Measurements from ENCODE around the gene METAP2.
A peak's percentile ranks its signal among the peaks of the same experiment; 100 is the strongest.

The METAP2 gene

DNA sequence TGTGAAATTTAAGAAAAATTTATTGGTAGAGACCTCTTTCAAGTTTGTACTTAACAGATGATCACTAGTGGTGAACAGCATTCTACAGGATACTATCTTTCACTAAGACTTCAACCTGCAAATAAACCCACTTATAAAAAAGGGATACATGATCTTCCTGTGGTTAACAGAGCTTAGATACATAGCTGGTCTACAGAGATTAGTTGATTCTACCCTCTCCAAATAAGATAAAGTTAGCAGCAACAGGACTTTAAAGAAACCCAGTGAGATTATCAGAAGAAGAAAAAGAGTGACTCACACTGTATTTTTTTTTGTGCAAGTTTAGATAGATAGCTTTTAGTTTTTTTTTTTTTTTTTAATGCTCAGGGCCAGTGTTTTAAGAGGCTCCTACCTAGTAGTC is 42.8 kb downstream of the METAP2 start:
- DNase-seq = no peak

DNA sequence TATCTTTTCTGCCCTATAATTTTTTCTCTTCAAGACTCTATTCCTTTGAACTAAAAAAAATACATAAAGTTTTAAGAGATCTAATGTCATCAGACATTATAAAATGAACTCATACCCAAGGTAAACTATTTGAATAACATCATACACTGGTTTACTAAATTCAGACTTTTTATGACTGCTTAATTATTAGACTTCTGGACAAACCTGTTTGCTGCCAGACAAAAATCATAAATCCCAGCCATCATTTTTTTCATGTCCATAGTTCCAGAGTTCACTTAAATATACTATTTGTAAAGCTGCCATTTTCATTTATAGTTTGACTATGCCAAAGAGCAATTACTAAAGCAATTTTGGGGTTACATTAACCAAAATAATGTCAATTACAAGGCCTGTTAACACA is 43.3 kb downstream of the METAP2 start:
- no peak for DNase-seq

DNA sequence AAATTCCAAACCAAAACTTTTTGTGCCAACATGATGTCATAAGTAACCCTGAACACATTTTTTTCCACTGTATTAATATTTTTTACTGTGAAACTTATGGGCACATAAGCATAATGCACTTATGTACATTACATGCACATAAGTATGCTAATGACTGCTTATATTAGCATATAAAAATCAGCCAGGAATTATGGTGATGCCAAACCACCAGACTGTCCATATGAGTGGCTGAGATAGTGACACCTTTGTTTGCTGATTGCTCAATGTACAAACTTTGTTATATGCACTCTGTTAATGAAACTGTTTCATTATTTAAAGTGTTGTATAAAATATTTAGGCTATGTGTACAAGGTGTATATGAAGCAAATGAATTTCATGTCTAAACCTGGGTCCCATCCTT is 45.0 kb downstream of the METAP2 start:
- no peak for DNase-seq

DNA sequence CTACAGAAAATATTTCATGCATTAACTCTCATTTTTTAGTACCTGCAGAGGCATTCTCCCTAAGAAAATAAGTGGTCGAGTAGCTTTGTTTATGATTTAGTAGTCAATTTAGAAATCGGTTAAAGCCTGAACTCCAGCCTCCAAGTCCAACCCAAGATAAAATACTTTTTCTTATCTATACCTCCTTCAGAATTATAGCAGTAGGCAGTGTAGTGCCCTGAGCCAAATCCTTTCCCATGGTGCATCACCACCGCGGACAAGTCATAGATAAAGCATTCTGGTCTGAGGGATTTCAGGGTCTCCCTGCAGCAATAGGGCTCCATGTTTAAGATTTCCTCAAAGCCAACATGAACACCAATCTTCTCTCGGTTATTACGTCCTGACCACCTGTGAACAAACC is 46.9 kb downstream of the METAP2 start:
- DNase-seq = no peak

DNA sequence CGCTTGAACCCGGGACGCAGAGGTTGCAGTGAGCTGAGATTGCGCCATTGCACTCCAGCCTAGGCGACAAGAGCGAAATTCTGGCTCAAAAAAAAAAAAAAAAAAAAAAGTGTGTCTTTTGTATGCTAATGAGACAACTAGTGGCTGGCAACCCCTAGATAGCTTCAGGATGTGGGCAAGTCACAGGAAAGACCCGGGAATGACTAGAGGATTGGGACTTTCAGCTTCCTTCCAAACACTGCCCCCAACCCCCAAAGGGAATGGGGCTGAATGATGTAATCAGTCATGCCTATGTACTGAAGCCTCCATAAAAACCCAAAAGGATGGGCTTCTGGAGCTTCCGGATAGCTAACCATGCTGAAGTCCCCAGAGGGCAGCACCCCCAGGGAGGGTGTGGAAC is 48.7 kb downstream of the METAP2 start:
- DNase-seq = no peak

DNA sequence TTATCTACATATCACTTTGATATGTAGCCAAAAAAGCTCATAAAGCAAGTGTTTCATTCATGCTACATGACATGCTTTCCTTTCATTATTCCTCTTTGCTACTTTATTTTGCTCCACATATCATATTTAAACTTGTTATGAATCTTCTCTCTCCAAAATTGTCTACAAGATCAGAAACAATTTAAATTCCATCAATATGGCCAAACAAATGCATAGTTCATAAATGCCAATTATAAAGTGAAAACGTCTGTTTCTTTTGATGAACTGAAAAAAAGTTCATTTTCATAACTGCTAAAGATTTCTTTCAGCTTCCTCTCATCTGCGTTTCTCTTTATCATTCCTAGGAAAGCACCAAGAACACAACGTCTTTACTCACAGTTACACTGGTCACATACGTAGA is 54.5 kb downstream of the METAP2 start:
- DNase-seq = no peak

DNA sequence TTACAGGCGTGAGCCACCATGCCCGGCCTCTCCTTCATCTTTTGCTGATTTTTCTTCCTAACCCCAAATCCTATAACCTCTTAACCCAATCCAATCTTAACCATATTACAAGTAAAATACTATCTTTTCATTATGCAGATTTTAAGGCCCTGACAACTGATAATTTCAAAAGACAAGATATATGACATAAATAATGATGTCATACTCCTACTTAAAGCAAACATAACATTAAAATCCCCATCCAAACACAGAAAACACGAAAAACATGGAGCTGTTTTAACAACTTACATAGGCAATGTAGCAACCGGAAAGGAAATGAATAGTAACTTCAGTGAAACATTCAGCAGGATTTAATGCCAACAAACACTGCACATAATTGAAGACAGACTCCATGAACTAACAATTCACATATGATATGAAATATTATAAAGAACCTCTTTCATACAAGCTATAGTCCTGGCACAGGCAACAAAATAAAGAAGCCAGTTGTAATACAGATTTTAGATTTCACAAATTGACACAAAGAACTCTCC is 55.8 kb downstream of the METAP2 start:
- no peak for DNase-seq

DNA sequence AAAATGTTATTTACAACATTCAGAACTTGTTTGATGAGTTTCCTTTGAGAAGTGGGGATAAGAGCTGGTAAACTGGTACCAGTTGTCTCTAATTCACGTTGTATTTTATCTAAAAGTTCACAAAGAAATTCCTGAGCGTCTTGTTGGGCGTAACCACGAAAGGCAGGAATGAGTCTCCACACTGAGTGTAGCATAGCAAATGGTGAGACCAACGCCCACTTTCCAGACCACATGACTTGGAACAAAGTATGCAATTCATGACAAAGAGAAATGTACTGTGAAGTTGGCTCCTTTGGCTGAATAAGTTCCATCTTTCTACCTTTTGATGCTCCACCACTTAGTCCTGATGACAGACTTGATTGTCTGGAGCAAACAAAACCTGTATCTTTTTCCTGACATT is 58.9 kb downstream of the METAP2 start:
- no peak for DNase-seq

DNA sequence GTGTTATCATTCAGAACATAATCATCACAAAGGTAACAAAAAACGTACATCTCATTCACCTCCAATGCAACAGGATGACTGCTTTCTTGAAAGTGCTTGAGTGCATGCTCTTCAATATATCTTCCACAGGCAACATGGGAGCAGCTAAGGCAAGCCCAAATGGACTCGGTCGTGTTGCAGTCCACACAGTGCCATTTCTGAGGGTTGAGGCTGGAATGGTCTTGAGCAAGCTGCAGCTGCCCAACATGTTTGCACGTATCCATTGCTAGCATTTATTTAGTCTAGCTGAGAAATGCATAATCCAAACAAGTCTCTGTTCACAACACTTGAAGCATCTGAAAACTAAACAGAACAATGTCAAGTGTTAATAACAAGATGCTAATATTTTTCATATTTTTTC is 60.0 kb downstream of the METAP2 start:
- no peak for DNase-seq

DNA sequence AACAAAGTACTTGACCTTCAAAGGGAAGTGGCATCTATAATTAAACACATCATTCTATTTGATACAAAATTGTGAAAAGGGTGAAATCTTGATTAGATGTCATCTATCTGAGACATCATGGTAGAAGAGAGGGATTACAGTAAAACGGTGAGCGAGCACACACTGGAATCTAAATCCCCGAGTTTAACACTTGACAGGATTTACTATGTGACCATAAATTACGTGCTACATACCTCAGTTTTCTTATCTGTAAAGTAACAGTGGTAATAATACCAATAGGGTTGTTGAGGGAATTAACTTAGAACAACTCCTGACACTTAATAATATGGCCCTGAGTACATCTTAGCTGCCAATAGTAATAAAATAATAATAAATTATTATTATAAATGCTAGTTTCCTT is 64.1 kb downstream of the METAP2 start:
- DNase-seq = no peak

DNA sequence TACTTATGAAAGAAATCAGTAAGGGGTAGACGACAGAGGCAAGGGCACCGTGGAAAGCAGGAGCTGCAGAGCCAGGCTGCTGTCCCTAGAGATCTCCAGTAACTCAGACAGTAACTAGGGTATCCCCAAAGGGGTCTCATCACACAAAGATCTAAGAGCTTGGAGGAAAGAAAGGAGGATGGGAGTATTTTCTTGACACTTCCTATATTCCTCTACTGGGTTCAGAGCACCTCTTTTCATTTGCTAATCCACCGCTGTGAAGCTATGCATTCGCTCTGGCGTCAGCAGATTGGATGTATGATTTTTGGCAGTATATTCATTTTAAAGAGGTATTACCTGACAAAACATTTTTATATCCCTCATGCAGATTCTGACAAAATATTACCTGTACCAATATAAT is 64.7 kb downstream of the METAP2 start:
- no peak for DNase-seq

DNA sequence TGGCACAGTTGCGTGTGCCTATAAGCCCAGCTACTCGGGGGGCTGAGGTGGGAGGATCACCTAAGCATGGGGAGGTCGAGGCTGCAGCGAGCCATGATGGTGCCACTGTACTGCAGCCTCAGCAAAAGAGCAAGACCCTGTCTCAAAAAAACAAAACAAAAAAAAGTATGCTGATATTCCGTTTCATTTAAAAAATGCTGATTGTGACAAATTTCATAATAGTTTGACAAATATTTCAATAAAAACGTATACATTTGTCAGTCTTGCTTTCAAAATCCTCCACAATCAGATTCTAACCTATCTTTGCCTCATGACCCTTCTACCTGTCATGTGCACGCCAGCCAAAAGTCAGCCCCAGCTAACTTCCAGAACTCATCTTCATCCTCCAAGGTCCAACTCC is 67.5 kb downstream of the METAP2 start:
- no peak for DNase-seq

DNA sequence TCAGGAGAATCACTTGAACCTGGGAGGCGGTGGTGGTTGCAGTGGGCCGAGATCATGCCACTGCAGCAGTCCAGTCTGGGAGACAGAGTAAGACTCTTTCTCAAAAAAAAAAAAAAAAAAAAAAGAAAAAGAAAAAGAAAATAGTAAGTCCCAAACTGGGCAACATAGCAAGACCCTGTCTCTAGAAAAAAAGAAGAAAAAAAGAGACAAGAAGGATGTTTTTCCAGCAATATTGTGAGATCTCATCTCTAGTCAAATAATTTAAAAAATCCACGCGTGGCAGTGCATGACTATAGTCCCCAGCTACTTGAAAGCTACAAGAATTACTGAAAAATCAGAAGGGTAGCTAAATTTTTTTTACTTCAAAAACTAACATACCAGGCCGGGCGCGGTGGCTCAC is 69.4 kb downstream of the METAP2 start:
- DNase-seq = no peak

DNA sequence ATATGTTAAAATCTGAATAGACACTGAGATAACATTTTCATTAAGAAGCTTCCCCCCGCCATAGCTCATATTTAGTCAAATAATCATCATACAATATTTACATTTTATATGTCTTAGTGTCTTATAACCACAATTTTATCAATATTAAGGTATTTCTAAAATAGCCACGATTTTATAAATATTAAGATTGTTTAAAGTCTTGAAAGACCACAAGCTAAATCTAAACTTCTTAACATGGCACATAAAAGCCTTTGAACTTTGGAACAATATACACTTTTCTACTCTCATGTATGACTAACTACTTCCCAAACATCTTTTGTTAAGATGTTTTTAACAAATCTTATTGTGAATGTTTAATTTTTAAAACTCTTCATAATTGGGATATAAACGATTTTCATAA is 70.8 kb downstream of the METAP2 start:
- no peak for DNase-seq

DNA sequence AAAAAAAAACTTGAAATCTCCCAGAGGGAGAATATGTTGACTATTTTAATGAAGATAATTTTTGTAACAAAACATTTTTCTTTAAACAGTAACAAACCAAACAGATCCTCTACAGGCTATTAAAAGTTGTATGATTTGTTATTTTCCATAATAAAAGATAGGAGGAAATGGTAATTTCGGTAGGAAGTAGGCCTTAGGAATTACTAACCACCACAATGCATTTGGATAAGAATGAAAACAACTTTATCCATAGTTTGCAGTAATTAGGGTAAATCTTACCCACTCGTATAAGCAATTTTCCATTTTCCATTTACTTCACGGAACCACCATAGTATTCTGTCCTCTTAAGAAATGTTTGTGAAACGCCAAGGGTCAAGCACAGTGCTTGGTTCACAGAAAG is 71.4 kb downstream of the METAP2 start:
- DNase-seq = no peak

DNA sequence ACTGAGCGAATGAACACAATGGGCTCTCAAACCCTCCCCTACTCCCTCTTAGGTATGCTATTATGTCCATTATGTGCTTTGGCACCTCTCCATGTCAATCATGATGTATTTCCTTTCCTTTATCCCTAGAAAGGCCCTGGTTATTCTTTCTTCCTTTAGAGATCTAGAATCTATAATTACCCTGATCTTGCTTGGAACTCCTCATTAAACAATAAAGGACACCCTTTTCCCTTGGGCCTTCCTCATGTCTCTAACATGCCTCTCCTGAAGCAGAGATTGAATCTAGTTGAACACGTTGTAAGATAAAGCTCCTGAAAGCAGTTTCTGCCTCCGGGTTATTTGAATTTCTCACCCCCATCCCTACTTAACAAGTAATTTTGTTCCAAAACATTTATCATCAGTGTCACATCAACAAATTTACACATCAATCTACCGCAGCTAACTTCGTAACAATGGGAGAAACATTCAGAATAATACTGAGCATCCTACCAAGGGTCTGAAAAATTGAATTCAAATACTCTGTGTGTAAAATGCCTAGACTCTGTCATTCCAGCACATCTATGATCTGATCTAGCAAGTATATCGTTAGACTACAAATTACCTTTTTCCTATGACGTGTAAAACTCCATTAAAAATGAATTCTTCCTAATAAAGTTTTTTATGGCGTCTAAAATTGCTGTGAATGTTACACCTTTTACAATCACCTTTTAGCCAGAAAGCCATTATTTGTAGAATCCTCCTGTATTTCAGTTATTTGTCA is 72.0 kb downstream of the METAP2 start:
- no peak for DNase-seq

DNA sequence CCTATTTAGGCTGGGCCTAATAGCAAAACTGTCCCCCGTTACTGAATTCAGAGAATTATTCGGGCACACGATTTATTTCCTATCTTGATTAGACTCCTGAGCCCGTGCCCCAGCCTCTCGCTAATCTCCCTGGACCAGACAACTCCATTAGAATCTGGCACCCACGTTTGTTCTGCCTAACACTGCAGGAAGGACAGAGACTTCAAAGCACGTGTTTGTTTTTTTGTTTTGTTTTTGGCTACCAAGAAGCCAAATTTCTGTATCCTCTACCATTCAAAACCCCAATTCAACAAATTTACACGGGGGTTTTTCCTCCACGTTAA is 72.5 kb downstream of the METAP2 start:
- no peak for DNase-seq

DNA sequence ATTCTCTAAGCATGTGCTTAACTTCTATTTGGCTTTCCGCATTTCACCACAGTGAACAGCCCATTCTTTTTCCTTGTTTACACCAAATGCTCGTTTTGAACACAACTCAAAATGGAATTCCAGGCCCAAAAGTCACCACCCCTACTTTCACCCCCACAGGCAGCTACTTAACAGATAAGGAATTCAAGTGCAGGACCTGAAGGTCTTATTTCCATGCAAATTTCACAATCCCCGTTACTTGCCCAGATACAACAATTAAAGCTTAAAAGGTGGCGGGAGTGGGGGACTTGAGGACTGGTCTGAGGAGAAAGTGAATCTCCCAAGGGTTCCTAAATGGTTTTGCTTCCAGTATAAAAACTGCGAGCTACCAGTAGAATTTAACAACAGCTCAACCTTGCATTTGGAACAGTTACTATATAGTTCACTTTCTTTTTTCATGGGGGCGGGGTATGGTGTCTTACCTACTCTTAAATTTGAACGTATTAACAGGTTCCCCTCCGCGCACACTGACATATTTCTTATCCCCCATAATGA is 73.6 kb downstream of the METAP2 start:
- no peak for DNase-seq

DNA sequence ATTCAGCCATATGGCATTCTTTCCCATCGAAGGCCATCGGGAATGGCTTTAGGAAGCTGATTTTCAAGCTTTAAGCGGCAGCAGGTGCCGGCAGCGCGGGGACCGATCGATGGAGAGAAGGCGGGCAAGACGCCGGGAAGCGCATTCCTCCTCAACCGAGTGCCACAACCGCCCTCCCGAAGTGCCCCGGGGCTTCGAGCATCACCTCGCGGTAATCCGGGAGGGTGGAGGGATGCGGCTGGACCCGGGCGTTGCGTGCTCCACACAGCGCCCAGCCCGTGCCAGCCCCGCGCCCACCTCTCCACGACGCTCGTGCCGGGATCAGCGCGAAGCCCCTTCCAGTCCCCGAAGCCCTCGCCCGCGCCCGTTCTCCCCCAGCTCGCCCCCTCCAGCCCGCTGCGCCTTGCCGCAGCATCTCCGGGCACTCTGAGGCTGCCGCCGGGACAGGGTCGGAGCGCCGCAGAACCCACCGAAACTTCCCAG is 74.1 kb downstream of the METAP2 start:
- DNase-seq = peak; percentile 14

DNA sequence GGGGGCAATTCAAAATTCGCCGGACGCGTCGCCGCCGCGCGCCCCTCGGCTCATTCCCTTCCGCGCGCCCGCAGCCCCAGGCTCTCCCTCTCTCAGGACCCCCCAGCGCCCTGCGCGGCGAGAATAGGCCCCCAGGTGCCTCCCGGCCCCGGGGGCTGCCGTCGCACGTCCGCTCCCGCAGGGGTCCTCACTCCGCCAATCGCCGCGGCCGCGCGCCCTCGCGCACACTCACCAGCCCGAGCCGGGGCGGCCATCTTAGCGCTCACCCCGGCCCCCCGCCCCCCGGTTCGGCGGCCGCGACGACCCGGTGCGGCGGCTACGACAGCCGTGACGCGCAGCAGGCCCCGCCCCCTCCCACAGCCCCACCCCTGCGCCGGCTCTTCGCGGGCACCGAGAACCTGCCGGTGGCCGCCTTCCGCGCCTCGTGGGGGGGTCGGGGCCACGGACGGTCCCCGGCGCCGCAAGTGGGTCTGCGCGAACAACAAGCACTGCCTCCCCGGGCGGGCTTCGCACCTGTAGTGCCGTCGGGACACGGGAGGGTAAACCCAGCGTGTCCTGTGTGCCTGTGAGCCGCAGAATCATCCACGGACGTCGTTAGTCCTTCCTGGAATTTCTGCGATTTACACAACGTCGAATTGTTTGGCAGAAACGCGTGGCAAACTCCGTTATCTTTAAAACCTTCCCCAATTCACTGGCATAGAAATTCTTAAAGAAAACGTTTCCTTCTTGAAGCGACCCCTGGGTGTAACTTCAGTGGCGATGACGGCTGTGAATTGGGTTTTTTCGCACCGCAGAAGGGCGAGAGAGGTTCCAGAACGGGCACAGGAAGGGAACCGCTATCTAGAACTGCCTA is 74.8 kb downstream of the METAP2 start:
- peak; percentile 60 for DNase-seq

DNA sequence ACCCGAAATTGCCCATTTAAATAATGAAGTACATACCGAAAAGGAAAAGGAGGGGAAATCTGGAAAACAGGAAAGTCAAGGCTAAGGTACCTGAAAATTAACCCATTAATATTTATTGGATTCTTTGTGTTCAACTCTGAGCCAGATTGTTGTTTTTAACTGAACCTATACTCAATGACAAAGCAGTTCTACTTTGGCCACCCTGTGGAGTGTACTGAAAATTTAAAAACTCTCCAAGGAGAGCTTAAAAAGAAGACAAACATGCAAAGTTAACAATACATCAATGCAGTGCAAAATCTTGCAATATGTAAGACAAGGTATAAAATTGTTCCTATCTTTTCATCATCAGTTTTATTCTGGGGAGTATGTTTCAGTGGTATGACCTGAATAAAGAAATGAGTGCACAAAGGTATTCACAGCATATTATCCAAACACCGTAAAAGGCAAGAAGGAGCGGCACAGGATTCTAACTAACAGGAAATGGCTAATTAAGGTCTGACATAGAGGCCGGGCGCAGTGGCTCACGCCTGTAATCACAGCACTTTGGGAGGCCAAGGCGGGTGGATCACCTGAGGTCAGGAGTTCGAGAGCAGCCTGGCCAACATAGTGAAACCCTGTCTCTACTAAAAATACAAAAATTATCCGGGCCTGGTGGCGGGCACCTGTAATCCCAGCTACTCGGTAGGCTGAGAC is 75.6 kb downstream of the METAP2 start:
- no peak for DNase-seq

DNA sequence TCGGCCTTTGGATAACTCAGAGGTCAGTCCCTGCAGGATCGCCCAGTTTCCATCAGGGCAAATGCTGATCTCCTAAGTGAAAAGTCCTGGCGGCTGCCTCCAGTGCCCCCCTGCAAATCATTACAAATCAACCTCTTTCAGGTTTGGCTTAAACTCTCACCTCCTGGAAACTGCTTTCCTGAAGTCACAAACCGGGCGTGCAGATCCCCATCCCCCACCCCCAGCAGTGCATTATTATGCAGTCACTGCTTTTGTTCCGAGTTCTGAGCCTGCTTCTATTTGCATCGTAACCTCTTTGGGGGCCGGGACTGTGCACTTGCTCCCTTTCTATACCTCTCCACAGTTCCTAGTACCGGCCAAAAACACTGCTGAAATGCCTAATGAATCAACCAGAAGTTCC is 77.4 kb downstream of the METAP2 start, which contains the start of gene USP44:
Gene USP44, minus strand, starts transcription at position 172 of the 400 bp plus-strand sequence. CDS start 17,220 bp downstream, outside the sequence.
- DNase-seq = no peak

DNA sequence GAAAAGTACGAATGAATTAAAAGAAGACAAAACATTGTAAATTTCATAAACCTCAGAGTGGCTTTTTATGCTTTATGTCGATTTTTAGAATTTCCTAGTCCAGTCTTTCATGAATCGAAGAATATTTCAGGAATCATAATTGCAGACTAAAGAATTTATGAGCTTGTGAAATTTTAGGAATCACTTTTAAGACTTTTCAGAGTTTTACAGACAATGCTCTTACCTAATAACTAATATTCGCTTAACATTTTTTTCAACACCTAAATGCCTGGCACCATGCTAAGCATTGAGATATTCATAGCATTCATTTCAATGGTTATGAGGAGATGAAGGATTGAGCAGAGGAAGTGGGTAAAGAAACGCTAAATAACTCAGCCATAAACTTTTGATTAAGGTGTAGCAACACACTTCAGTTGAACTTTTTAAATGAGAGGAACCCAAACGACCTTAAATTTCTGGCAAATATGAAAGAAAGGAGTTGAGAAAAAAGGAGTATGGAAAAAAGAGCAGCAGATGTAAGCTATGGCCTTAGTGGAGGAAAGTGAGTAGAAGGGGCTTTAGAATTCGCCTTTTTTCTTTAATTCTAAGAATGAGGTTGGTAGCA is 78.1 kb downstream of the METAP2 start:
- no peak for DNase-seq
